ENCODE results near the gene SV2A. TPM values are rescaled to one million over a fixed set of nuclear protein-coding genes. Genes with fewer than 3 reads are reported as not detected.

The SV2A gene, protein sequence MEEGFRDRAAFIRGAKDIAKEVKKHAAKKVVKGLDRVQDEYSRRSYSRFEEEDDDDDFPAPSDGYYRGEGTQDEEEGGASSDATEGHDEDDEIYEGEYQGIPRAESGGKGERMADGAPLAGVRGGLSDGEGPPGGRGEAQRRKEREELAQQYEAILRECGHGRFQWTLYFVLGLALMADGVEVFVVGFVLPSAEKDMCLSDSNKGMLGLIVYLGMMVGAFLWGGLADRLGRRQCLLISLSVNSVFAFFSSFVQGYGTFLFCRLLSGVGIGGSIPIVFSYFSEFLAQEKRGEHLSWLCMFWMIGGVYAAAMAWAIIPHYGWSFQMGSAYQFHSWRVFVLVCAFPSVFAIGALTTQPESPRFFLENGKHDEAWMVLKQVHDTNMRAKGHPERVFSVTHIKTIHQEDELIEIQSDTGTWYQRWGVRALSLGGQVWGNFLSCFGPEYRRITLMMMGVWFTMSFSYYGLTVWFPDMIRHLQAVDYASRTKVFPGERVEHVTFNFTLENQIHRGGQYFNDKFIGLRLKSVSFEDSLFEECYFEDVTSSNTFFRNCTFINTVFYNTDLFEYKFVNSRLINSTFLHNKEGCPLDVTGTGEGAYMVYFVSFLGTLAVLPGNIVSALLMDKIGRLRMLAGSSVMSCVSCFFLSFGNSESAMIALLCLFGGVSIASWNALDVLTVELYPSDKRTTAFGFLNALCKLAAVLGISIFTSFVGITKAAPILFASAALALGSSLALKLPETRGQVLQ
- total RNA-seq, result 183 TPM

DNA sequence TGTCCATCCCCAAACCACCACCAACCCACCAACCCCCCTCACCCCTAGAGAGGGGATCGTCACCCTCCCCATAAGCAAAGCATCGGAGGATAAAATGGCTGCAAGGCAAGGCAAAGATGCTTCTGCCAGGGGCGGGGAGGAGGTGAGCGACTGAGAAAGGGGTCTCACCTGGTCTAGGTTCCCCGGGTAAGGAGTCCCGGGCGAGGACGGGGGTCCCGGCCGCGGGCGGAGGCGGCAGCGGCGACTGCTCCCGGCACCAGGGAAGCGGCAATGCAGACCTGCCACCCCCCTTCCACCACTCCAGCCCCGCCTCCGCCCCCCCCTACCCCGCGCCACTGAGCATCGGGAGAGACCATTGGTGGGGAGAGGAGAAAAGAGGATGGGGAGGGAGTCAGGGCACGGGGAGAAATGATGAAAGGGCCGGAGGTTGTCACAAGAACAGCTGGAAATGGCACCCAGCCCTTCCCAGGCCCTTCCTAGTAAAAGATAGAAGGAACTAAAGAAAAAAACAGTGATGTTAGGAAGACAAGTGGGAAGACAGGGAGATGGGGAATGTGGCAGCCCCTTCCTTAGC, at the start of gene SV2A:
SV2A (minus strand) TSS at position 274 of the 574 bp plus-strand sequence. CDS start 4,004 bp downstream, outside the sequence.

DNA sequence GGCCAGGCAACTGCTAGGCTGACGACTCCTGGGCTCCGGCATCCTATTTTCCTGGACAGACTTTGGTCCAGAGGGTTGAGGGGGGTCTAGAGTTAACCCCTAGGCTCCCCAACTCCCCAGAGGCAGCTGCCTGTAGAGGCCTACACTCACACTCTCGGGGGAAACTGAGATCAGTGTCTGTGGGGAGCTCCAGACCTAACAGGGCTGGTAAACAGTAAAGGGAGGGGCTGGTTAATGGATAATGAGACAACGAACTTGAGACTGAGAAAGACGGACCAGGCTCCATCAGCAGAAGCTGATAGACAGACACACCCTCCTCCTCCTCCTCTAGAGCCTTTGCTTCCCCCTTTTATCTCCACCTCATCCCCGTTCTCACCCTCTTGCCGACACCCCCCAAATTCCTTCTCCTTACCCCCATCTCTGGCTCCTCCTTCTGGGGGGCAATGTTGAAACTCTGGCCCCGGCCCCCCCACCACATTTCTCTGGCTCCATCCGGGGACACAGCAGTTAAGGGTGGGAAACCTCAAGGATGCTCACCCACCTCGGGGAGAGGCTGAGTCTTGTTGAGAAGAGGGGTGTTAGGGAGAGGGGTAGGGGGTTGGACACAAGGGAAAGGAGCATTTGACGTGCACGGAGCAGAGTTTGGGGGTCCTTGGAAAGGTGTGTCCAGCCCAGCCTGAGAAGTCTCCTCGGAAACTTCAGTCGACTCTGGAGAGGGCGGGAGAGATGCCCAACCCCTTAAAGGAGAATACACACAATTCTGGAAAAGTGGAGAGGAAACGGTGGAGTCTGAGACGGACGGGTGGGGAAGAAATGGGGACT, 18.7 kb upstream of the SV2A start, which contains the start of gene MTMR11:
MTMR11 (minus strand) TSS at position 710 of the 822 bp plus-strand sequence; CDS start at position 478, 232 bp downstream.

DNA sequence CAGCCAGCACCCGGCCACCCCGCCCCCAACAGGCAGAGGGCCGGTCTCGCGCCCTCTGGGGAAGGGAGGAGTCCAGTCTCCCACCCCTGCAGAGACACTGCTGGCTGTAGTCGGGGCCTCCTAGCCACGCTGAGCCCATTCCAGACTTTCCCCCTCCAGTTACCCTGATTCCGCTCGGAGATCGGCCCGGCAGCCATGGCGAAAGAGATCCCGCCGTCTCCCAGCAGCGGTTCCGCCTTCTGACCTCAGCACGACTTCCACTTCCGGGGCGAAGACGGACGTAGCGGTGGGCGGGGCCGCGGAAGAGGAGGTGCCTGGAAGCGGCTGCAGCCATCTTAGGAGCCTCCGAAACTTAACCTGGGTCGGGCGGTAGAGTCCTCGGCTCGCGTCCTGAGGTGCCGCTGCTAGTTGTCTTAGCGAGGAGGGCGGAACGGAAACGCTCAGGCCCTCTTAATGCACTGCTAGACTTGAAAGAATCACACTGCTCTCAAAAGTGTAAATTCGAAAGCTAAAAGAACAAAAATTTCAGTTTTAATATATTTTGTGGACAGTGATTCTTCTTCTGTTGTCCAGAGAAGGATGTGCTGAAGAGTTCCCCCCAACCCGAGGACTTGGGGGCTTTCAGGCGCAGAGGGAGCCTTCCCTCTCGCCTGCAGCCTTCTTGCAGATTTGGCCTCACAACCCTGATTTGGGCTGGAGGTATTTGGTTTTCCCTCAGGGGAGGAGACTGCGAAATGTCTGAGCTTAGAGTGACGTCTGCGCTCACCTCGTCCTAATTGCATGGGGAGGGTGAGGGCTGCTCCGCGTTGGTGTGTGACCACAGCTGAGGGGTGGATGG, 10.1 kb upstream of the SV2A start, which contains the start of gene SF3B4:
SF3B4 (minus strand) TSS at position 241 of the 838 bp plus-strand sequence; CDS start at position 197, 44 bp downstream.

DNA sequence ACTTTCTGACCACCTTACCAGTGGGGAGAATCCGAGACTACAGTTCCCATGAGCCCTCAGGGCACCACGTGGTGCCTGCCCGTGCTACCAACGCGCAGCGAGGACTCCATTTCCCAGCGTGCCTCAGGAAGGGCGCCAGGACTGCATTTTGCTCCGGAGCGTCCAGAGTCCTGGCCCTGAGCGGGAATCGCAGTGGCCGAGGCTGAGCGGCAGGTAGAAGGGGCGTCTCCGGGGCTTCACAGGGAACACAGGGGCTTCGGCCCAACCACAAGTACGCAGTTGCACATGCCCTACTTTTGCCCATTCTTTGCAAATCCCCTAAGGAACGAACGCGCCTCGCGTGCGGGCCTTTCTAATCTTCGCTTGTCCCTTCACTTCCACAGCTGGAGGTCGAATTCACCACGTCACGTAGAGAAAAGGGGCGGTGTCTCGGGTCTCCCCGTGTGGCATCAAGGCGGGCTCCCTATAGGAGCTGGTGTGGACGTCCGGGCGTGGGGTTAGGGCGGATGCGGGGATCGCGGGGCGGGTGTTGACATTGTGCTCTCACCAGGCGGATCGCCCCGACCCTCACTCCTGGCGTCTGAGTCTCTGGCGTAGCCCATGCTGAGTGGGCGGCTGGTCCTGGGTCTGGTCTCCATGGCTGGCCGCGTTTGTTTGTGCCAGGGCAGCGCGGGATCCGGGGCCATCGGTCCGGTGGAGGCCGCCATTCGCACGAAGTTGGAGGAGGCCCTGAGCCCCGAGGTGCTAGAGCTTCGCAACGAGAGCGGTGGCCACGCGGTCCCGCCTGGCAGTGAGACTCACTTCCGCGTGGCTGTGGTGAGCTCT, 18.0 kb downstream of the SV2A start, which contains the start of gene BOLA1:
BOLA1 (plus strand) TSS at position 109 of the 825 bp plus-strand sequence; CDS start at position 601, 492 bp downstream.

Other genes starting within 250 kb of the SV2A start
- 14.1 TPM for gene FCGR1A, start 135.2 kb downstream of the SV2A start, total RNA-seq
- 11.8 TPM for gene BOLA1, start 18.3 kb downstream of the SV2A start, total RNA-seq
- gene SF3B4, start 10.0 kb upstream of the SV2A start, total RNA-seq, result 10.4 TPM
- 6.2 TPM for gene MTMR11, start 19.0 kb upstream of the SV2A start, total RNA-seq
- 9.9 TPM for gene OTUD7B, start 92.9 kb upstream of the SV2A start, total RNA-seq
- 79.4 TPM for gene VPS45, start 149.9 kb upstream of the SV2A start, total RNA-seq
- 39.9 TPM for gene PLEKHO1, start 232.1 kb upstream of the SV2A start, total RNA-seq